Measurements from ENCODE around the gene GGA2.

- TF ChIP-seq, protein P1, sequence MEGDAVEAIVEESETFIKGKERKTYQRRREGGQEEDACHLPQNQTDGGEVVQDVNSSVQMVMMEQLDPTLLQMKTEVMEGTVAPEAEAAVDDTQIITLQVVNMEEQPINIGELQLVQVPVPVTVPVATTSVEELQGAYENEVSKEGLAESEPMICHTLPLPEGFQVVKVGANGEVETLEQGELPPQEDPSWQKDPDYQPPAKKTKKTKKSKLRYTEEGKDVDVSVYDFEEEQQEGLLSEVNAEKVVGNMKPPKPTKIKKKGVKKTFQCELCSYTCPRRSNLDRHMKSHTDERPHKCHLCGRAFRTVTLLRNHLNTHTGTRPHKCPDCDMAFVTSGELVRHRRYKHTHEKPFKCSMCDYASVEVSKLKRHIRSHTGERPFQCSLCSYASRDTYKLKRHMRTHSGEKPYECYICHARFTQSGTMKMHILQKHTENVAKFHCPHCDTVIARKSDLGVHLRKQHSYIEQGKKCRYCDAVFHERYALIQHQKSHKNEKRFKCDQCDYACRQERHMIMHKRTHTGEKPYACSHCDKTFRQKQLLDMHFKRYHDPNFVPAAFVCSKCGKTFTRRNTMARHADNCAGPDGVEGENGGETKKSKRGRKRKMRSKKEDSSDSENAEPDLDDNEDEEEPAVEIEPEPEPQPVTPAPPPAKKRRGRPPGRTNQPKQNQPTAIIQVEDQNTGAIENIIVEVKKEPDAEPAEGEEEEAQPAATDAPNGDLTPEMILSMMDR (IDR thresholded peaks at IDR 0.05) = no peak
- TF ChIP-seq POLR2A (IDR thresholded peaks at IDR 0.05) (no peak), POLR2AphosphoS5 (IDR thresholded peaks at IDR 0.05; ENCODE audit: insufficient read depth in 1 of 2, low read depth in 1 of 2) (no peak)
Measured at GRCh38 chr16:23480257-23480656, 30.0 kb downstream of the GGA2 start.
